Neural progenitor cell (in vitro differentiated cells): ENCODE measurements around the gene C18orf32. TPM values are rescaled to one million over a fixed set of nuclear protein-coding genes. Genes with fewer than 3 reads are reported as not detected.
"Not testable (repeated sequence)": the region's sequence is repeated elsewhere in the genome, so short reads cannot be mapped to it uniquely, and the experiment has no call there.

Experiments
- DNase-seq: peaks from one replicate; pipeline ENCODE4 v3.0.0-alpha.2; 2016; ENCODE audit warnings: low spot score
- H2AFZ ChIP-seq: fragments of 200-600 bp; sonication (generic); replicated peaks from 2 replicates; pipeline ENCODE4 v1.6.1; 2016; ENCODE audit warnings: antibody characterized with exemption
- H3F3A ChIP-seq: fragments of 200-600 bp; sonication (generic); 2 replicates; pipeline ENCODE4 v1.6.1; 2016; ENCODE audit warnings: antibody characterized with exemption, low read depth
- H3K27ac ChIP-seq: fragments of 200-600 bp; sonication (generic); 2 replicates; pipeline ENCODE4 v1.5.1; 2016; ENCODE audit warnings: mild to moderate bottlenecking
- H3K27me3 ChIP-seq: fragments of 200-600 bp; sonication (generic); 2 replicates; pipeline ENCODE4 v1.6.1; 2016; ENCODE audit warnings: mild to moderate bottlenecking, moderate library complexity
- H3K36me3 ChIP-seq: fragments of 200-600 bp; sonication (generic); 2 replicates; pipeline ENCODE4 v1.5.1; 2016
- H3K4me1 ChIP-seq: fragments of 200-600 bp; sonication (generic); 2 replicates; pipeline ENCODE4 v1.6.1; 2016; ENCODE audit warnings: mixed run types
- H3K4me2 ChIP-seq: fragments of 200-600 bp; sonication (generic); 2 replicates; pipeline ENCODE4 v1.6.1; 2016
- H3K4me3 ChIP-seq: fragments of 200-600 bp; sonication (generic); 2 replicates; pipeline ENCODE4 v1.5.1; 2016
- H3K79me2 ChIP-seq: fragments of 200-600 bp; sonication (generic); 2 replicates; pipeline ENCODE4 v1.6.1; 2016; ENCODE audit warnings: low read depth
- H3K9ac ChIP-seq: fragments of 200-600 bp; sonication (generic); 2 replicates; pipeline ENCODE4 v1.6.1; 2016
- H3K9me3 ChIP-seq: fragments of 200-600 bp; sonication (generic); 2 replicates; pipeline ENCODE4 v1.5.1; 2016; ENCODE audit warnings: low read depth
- H4K20me1 ChIP-seq: fragments of 200-600 bp; sonication (generic); 2 replicates; pipeline ENCODE4 v1.6.1; 2016; ENCODE audit warnings: low read depth
- H3K27ac Mint-ChIP-seq: 3 replicates; pipeline ENCODE4 v1.8.0; 2021; ENCODE audit warnings: mixed read lengths
- H3K27me3 Mint-ChIP-seq: 2 replicates; pipeline ENCODE4 v1.8.0; 2022; ENCODE audit warnings: low read depth, mild to moderate bottlenecking, inconsistent platforms, moderate library complexity, mixed read lengths; ENCODE audit not compliant: insufficient read depth
- H3K36me3 Mint-ChIP-seq: 3 replicates; pipeline ENCODE4 v1.8.0; 2021; ENCODE audit warnings: mixed read lengths
- H3K4me1 Mint-ChIP-seq: 3 replicates; pipeline ENCODE4 v1.8.0; 2021; ENCODE audit warnings: mixed read lengths
- H3K4me3 Mint-ChIP-seq: 3 replicates; pipeline ENCODE4 v1.8.0; 2021; ENCODE audit warnings: mild to moderate bottlenecking, moderate library complexity, mixed read lengths
- H3K9me3 Mint-ChIP-seq: 3 replicates; pipeline ENCODE4 v1.8.0; 2020; ENCODE audit warnings: mixed read lengths
- EZH2 ChIP-seq: fragments of 200-600 bp; sonication (generic); IDR thresholded peaks from 2 replicates; pipeline ENCODE4 v1.6.1; 2017; ENCODE audit warnings: antibody characterized with exemption, mild to moderate bottlenecking, moderate library complexity
- EZH2phosphoT487 ChIP-seq: fragments of 200-600 bp; sonication (generic); IDR thresholded peaks from 2 replicates; pipeline ENCODE4 v1.6.1; 2017; ENCODE audit warnings: antibody characterized with exemption
- total RNA-seq: library from RNA; depleted of rRNA; stranded (reverse); fragments of >200 nt; gene quantifications from 2 replicates; pipeline ENCODE4 v1.2.3, GENCODE V29; 2015; ENCODE audit warnings: low replicate concordance
- TF ChIP-seq, protein P1 (sequence below): fragments of 200-600 bp; sonication (generic); IDR thresholded peaks from 2 replicates; pipeline ENCODE4 v1.5.1; 2017; ENCODE audit warnings: antibody characterized with exemption, mild to moderate bottlenecking

C18orf32 gene
- total RNA-seq, 1 donor from 2014 or later: 72.4 TPM

DNA sequence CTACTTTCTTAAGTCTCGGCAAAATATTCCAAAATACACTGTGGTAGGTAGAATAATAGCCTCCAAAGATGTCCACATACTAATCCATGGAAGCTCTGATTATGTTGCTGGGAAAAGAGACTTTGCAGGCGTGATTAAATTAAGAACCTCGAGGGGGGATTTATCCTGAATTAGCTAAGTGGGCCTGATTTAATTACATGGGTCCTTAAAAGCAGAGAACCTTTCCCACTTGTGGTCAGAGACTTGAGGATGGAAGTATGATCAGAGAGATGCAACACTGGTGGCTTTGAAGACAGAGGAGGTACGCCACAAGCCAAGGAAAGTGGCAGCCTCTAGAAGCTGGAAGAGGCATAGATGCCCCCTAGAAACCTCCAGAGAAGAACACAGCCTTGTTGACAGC, 29.4 kb downstream of the C18orf32 start:
- H3K79me2 ChIP-seq: peaks cover 26% of the 10 kb centered on the region
- no peak overlapping the region for H3K4me3 Mint-ChIP-seq
- peaks cover 4% of the 10 kb centered on the region for H3K27me3 Mint-ChIP-seq
- H3K4me1 Mint-ChIP-seq: peaks cover 24% of the 10 kb centered on the region
- no peak overlapping the region for H3K9ac ChIP-seq
- no peak overlapping the region for H3K4me2 ChIP-seq
- no peak overlapping the region for H3K27ac ChIP-seq
- H4K20me1 ChIP-seq: peaks cover 5% of the 10 kb centered on the region
- H3K9me3 Mint-ChIP-seq: peaks cover 15% of the 10 kb centered on the region
- peaks cover 20% of the 10 kb centered on the region for H3K36me3 Mint-ChIP-seq
- no peaks in the 10 kb centered on the region for H3K9me3 ChIP-seq
- no peaks in the 10 kb centered on the region for H3F3A ChIP-seq
- H3K4me1 ChIP-seq: peaks cover 7% of the 10 kb centered on the region
- TF ChIP-seq EZH2: no peak
- no peak for TF ChIP-seq EZH2phosphoT487
- TF ChIP-seq, protein P1, sequence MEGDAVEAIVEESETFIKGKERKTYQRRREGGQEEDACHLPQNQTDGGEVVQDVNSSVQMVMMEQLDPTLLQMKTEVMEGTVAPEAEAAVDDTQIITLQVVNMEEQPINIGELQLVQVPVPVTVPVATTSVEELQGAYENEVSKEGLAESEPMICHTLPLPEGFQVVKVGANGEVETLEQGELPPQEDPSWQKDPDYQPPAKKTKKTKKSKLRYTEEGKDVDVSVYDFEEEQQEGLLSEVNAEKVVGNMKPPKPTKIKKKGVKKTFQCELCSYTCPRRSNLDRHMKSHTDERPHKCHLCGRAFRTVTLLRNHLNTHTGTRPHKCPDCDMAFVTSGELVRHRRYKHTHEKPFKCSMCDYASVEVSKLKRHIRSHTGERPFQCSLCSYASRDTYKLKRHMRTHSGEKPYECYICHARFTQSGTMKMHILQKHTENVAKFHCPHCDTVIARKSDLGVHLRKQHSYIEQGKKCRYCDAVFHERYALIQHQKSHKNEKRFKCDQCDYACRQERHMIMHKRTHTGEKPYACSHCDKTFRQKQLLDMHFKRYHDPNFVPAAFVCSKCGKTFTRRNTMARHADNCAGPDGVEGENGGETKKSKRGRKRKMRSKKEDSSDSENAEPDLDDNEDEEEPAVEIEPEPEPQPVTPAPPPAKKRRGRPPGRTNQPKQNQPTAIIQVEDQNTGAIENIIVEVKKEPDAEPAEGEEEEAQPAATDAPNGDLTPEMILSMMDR: no peak
- DNase-seq: no peak
- no peak overlapping the region for H3K4me3 ChIP-seq
- no peak overlapping the region for H2AFZ ChIP-seq
- H3K27me3 ChIP-seq: peaks cover 8% of the 10 kb centered on the region
- no peak overlapping the region for H3K27ac Mint-ChIP-seq
- no peaks in the 10 kb centered on the region for H3K36me3 ChIP-seq

DNA sequence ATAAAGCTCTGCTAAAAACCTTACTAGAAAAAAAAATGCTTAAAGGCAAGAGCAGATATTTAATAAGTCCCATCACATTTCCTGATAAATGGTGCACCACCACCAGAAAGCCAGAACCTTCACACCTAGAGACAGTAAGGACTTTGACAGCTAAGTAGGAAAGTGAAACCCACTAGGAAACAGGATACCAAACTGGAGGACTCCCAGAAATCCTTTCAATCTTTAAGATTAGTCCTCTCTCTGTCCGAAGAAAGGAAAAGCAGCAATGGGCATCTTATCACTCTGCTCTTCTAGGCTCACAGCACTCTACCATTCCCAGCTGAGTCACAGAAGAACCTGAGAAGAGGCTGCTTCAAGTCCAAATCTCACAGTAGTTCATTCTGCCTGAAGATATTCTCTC, 30.2 kb downstream of the C18orf32 start:
- H3K4me1 Mint-ChIP-seq: peaks cover 24% of the 10 kb centered on the region
- peaks cover 4% of the 10 kb centered on the region for H3K27me3 Mint-ChIP-seq
- TF ChIP-seq, protein P1: no peak
- no peak for TF ChIP-seq EZH2
- TF ChIP-seq EZH2phosphoT487: no peak

GRCh38 chr18:49452534-49452933, 34.5 kb downstream of the C18orf32 start:
- H3K27ac Mint-ChIP-seq, H3K4me3 Mint-ChIP-seq, H3K4me1 ChIP-seq, H2AFZ ChIP-seq, H3K36me3 ChIP-seq, H4K20me1 ChIP-seq, H3K4me2 ChIP-seq, H3K4me3 ChIP-seq, H3K27me3 Mint-ChIP-seq, H3K27me3 ChIP-seq, DNase-seq, H3F3A ChIP-seq, H3K27ac ChIP-seq, H3K9ac ChIP-seq: not testable (repeated sequence)
- Mint-ChIP-seq H3K4me1 (peaks cover 11% of the 10 kb centered on the region), H3K36me3 (peaks cover 32% of the 10 kb centered on the region), H3K9me3 (peaks cover 40% of the 10 kb centered on the region)
- Histone ChIP-seq H3K79me2 (peaks cover 13% of the 10 kb centered on the region), H3K9me3 (peaks cover 21% of the 10 kb centered on the region)

More for the DNA sequence above, 30.2 kb downstream of the C18orf32 start:
- Histone ChIP-seq H3K4me2 (no peak overlapping the region), H3K9me3 (no peaks in the 10 kb centered on the region), H3K27me3 (peaks cover 8% of the 10 kb centered on the region), H3K27ac (no peak overlapping the region), H3F3A (no peaks in the 10 kb centered on the region), H3K4me1 (peaks cover 7% of the 10 kb centered on the region), H3K36me3 (no peaks in the 10 kb centered on the region), H4K20me1 (peaks cover 5% of the 10 kb centered on the region), H2AFZ (no peak overlapping the region), H3K4me3 (no peak overlapping the region), H3K9ac (no peak overlapping the region), H3K79me2 (peaks cover 26% of the 10 kb centered on the region)
- peaks cover 18% of the 10 kb centered on the region for H3K9me3 Mint-ChIP-seq
- H3K4me3 Mint-ChIP-seq: no peak overlapping the region
- DNase-seq: no peak
- H3K27ac Mint-ChIP-seq: no peak overlapping the region
- peaks cover 25% of the 10 kb centered on the region for H3K36me3 Mint-ChIP-seq

- H3K36me3 ChIP-seq: peaks cover 9% of the 10 kb centered on the region
- DNase-seq: peak; percentile 76
- H3K4me3 ChIP-seq: no peak overlapping the region
- no peak overlapping the region for H3K4me2 ChIP-seq
- H3K79me2 ChIP-seq: peaks cover 12% of the 10 kb centered on the region
- H3K9me3 ChIP-seq: peaks cover 21% of the 10 kb centered on the region
- no peak for TF ChIP-seq EZH2phosphoT487
- TF ChIP-seq, protein P1: peak; percentile 69
- Mint-ChIP-seq H3K36me3 (peaks cover 22% of the 10 kb centered on the region), H3K4me1 (no peaks in the 10 kb centered on the region), H3K9me3 (peaks cover 35% of the 10 kb centered on the region), H3K27me3 (no peaks in the 10 kb centered on the region), H3K27ac (peak overlapping the region; percentile 1), H3K4me3 (no peak overlapping the region)
- no peak overlapping the region for H3K27ac ChIP-seq
- no peaks in the 10 kb centered on the region for H4K20me1 ChIP-seq
- H3K9ac ChIP-seq: no peak overlapping the region
- H3K27me3 ChIP-seq: no peaks in the 10 kb centered on the region
- H3K4me1 ChIP-seq: no peaks in the 10 kb centered on the region
- no peak overlapping the region for H2AFZ ChIP-seq
- H3F3A ChIP-seq: no peaks in the 10 kb centered on the region
Observed at GRCh38 chr18:49447810-49448745, 39.0 kb downstream of the C18orf32 start.
